Measurements from ENCODE around the gene MSLN.

The MSLN gene

GRCh38 chr16:772959-773358 is 12.4 kb downstream of the MSLN start:
- TF ChIP-seq, protein P1, sequence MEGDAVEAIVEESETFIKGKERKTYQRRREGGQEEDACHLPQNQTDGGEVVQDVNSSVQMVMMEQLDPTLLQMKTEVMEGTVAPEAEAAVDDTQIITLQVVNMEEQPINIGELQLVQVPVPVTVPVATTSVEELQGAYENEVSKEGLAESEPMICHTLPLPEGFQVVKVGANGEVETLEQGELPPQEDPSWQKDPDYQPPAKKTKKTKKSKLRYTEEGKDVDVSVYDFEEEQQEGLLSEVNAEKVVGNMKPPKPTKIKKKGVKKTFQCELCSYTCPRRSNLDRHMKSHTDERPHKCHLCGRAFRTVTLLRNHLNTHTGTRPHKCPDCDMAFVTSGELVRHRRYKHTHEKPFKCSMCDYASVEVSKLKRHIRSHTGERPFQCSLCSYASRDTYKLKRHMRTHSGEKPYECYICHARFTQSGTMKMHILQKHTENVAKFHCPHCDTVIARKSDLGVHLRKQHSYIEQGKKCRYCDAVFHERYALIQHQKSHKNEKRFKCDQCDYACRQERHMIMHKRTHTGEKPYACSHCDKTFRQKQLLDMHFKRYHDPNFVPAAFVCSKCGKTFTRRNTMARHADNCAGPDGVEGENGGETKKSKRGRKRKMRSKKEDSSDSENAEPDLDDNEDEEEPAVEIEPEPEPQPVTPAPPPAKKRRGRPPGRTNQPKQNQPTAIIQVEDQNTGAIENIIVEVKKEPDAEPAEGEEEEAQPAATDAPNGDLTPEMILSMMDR (IDR thresholded peaks at IDR 0.05): no peak

GRCh38 chr16:774086-775001 is 13.8 kb downstream of the MSLN start:
- TF ChIP-seq, protein P1 (IDR thresholded peaks at IDR 0.05): no peak

- TF ChIP-seq, protein P1 (IDR thresholded peaks at IDR 0.05): no peak
Measured at GRCh38 chr16:775236-775796, 14.8 kb downstream of the MSLN start.

DNA sequence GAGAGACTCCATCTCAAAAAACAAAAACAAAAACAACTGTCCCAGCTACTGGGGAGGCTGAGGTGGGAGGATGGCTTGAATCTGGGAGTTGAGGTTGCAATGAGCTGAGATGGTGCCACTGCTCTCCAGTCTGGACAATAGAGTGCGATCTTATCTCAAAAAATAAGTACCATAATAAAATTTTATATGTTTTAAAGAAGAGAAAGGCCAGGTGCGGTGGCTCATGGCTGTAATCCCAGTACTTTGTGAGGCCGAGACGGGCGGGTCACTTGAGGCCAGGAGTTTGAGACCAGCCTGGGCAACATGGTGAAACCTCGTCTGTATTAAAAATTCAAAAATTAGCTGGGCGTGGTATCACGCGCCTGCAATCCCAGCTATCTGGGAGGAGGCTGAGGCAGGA is 16.3 kb downstream of the MSLN start:
- TF ChIP-seq, protein P1 (IDR thresholded peaks at IDR 0.05): no peak

DNA sequence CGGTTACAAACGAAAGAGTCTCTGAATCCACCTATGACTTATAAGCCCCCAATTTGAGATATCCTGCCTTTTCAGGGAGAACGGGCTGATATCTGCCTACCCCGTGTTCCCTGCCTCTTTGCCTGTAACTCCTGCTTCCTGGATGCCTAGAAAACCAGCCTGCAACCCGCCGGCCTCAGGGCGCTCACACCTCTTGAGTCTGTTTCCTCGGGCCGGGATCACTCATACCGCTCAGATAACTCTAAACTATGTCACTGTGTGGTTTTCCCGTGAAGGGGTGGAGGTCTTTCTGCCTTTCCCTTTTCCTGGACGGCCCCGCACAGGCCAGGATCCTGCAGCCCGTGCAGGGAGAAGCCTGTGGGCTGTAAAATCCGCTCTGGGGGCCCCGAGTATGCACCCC is 17.3 kb downstream of the MSLN start:
- TF ChIP-seq, protein P1 (IDR thresholded peaks at IDR 0.05): no peak

GRCh38 chr16:778447-778846 is 17.9 kb downstream of the MSLN start:
- TF ChIP-seq, protein P1 (IDR thresholded peaks at IDR 0.05): no peak

DNA sequence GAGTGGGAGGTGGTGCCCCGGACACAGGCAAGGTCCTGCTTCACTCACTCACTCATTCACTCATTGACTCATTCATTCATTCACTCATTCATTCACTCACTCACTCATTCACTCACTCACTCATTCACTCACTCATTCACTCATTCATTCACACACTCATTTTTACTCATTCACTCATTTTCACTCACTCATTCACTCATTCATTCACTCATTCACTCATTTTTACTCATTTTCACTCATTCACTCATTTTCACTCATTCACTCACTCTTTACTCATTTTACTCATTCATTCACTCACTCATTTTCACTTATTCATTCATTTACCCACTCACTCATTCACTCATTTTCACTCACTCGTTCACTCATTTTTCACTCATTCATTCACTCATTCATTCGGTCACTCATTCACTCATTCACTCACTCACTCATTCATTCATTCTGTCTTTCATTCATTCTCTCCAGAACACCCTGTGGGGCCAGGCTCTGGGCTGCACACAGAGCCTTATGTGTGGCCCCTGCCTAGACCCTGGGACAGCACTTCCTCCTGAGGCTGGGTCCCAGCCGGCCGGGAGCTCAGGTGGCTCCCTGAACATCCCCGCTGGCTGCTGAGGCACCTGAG is 18.5 kb downstream of the MSLN start:
- TF ChIP-seq, protein P1 (IDR thresholded peaks at IDR 0.05): no peak
